Measurements from ENCODE around the gene LST1.
"Not testable (repeated sequence)": the region's sequence is repeated elsewhere in the genome, so short reads cannot be mapped to it uniquely, and the experiment has no call there.

LST1 gene

GRCh38 chr6:31586008-31586407 lies at the start of gene LST1:
Gene LST1, plus strand, starts transcription at chr6:31586277. Its CDS starts 1,023 bp downstream, at chr6:31587300.
- DNase-seq (ENCODE audit: low read depth in 2 of 2), result no peak

- DNase-seq (ENCODE audit: low read depth in 2 of 2), result no peak
Measured at GRCh38 chr6:31538805-31539400, 47.2 kb upstream of the LST1 start.

GRCh38 chr6:31540640-31541039 lies 45.4 kb upstream of the LST1 start:
- no peak for DNase-seq (ENCODE audit: low read depth in 2 of 2)

GRCh38 chr6:31541059-31541657 lies 44.9 kb upstream of the LST1 start:
- peak in 1 of 2 donors; percentile 37 for DNase-seq (ENCODE audit: low read depth in 2 of 2)

GRCh38 chr6:31541658-31542521 lies 44.2 kb upstream of the LST1 start, which contains the start of gene DDX39B:
Gene DDX39B, minus strand, starts transcription at chr6:31542003. Its CDS starts 1,471 bp downstream, at chr6:31540532.
- peak; percentile 89 to 91 for DNase-seq (ENCODE audit: low read depth in 2 of 2)

- no peak for DNase-seq (ENCODE audit: low read depth in 2 of 2)
Measured at GRCh38 chr6:31543639-31544038, 42.4 kb upstream of the LST1 start.

GRCh38 chr6:31544676-31545075 lies 41.4 kb upstream of the LST1 start:
- no peak for DNase-seq (ENCODE audit: low read depth in 2 of 2)

GRCh38 chr6:31545291-31545690 lies 40.8 kb upstream of the LST1 start:
- DNase-seq (ENCODE audit: low read depth in 2 of 2), result no peak

GRCh38 chr6:31546339-31546957 lies 39.6 kb upstream of the LST1 start, which contains the start of gene ATP6V1G2:
Gene ATP6V1G2, minus strand, starts transcription at chr6:31546608. Its CDS starts 49 bp downstream, at chr6:31546559.
- DNase-seq (ENCODE audit: low read depth in 2 of 2), result peak; percentile 83 to 88

GRCh38 chr6:31546958-31547726 lies 38.9 kb upstream of the LST1 start, which contains the start of gene NFKBIL1:
Gene NFKBIL1, plus strand, starts transcription at chr6:31547608. Its CDS starts 87 bp downstream, at chr6:31547695.
- peak; percentile 89 to 90 for DNase-seq (ENCODE audit: low read depth in 2 of 2)

- DNase-seq (ENCODE audit: low read depth in 2 of 2), result no peak
Measured at GRCh38 chr6:31547727-31548543, 38.1 kb upstream of the LST1 start.

- DNase-seq (ENCODE audit: low read depth in 2 of 2), result no peak
Measured at GRCh38 chr6:31548544-31548873, 37.6 kb upstream of the LST1 start.

GRCh38 chr6:31551371-31551770 lies 34.7 kb upstream of the LST1 start:
- DNase-seq (ENCODE audit: low read depth in 2 of 2), result not testable (repeated sequence)

- DNase-seq (ENCODE audit: low read depth in 2 of 2), result no peak
Measured at GRCh38 chr6:31556307-31556706, 29.8 kb upstream of the LST1 start.

GRCh38 chr6:31557443-31558317 lies 28.4 kb upstream of the LST1 start:
- DNase-seq (ENCODE audit: low read depth in 2 of 2), result no peak

GRCh38 chr6:31558318-31558625 lies 27.8 kb upstream of the LST1 start:
- no peak for DNase-seq (ENCODE audit: low read depth in 2 of 2)

GRCh38 chr6:31558631-31559500 lies 27.2 kb upstream of the LST1 start:
- peak in 1 of 2 donors; percentile 61 for DNase-seq (ENCODE audit: low read depth in 2 of 2)

GRCh38 chr6:31559606-31559957 lies 26.5 kb upstream of the LST1 start:
- DNase-seq (ENCODE audit: low read depth in 2 of 2), result no peak
